GM19043 (cell line): ENCODE results near the gene APBB1.

Experiments used
- ATAC-seq: cut with Tn5 transposase; IDR thresholded peaks from one replicate; pipeline ENCODE4 v1.9.1; 2021; ENCODE audit warnings: low read depth; ENCODE audit not compliant: unreplicated experiment

The APBB1 gene

GRCh38 chr11:6354651-6355485, 64.0 kb downstream of the APBB1 start:
- no peak for ATAC-seq

- peak; percentile 76 for ATAC-seq
Observed at GRCh38 chr11:6353367-6353987, 65.4 kb downstream of the APBB1 start.

- ATAC-seq, result no peak
Observed at GRCh38 chr11:6351782-6352382, 67.0 kb downstream of the APBB1 start.

- ATAC-seq, result no peak
Observed at GRCh38 chr11:6350486-6350885, 68.4 kb downstream of the APBB1 start.

GRCh38 chr11:6350043-6350442, 68.9 kb downstream of the APBB1 start:
- ATAC-seq, result no peak

GRCh38 chr11:6345366-6345765, 73.5 kb downstream of the APBB1 start:
- no peak for ATAC-seq
